HG03280 (cell line): ENCODE data around the gene SMIM14.
A peak's percentile ranks its signal among the peaks of the same experiment; 100 is the strongest.
"Not testable (repeated sequence)": the region's sequence is repeated elsewhere in the genome, so short reads cannot be mapped to it uniquely, and the experiment has no call there.

Experiments used
- ATAC-seq: cut with Tn5 transposase; IDR thresholded peaks from one replicate; pipeline ENCODE4 v1.9.1; 2021; ENCODE audit warnings: mild to moderate bottlenecking, moderate library complexity; ENCODE audit not compliant: unreplicated experiment

SMIM14 gene

DNA sequence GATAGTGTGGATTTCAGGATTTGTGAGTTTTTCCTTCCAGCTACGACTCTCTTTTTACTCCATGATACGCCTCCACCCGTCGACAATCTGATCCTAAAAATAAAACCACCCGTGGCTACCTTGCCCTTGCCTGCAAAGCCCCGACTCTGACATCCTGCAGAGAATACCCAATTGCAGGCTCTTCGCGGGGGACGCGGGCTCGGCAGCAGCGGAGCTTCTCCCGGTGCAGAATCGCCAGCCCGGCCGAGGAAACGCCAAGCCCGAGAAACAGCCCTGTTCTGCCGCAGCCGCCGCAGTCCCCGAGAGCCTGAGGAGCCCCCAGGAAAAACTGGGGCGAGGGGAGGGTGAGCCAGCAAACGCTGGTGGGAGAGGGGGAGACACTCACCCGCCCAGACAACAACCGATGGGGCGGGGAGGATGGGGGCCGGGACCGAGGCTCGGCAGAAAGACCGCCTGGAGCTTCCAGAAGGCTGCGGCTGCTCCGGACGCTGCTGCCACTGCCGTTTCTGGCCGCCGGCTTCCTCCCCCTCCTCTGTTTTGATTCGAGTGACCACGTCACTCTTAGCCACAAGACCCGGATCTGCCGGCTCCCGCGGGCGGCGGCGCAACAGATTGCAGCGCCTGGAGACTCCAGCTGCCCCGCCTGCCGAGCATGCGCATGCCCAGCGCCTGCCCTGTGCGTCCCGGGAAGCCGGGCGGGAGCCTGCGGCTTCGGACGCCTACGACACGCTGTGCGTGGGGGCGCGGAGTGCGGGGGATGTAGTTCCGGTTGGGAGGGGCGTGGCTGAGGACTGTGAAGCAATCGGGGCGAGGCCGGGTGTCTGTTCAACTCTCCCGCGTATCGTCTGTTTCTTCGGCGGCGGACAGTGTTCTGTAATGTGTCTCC lies at the start of gene SMIM14:
Gene SMIM14, minus strand, starts transcription at position 512 of the 886 bp plus-strand sequence. CDS start 33,720 bp downstream, outside the sequence.
- peak; percentile 74 for ATAC-seq

DNA sequence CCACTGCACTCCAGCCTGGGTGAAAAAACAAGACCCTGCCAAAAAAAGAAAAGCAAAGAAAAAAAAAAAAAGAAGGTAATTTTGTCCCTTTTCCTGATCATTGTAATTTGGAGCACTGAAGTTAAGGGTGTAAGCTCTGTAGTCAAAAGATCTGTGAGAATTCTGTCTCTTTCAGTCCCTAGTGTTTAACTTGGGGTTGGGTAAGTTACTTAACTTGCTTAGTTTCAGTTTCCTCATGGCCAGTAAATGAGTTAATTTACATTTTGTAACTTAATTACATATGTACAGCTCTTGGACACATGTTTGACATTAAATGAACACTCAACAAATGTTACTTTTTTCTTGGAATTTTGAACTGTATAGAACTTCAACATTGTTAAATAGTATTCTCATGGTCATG lies 48.3 kb upstream of the SMIM14 start:
- ATAC-seq: no peak

DNA sequence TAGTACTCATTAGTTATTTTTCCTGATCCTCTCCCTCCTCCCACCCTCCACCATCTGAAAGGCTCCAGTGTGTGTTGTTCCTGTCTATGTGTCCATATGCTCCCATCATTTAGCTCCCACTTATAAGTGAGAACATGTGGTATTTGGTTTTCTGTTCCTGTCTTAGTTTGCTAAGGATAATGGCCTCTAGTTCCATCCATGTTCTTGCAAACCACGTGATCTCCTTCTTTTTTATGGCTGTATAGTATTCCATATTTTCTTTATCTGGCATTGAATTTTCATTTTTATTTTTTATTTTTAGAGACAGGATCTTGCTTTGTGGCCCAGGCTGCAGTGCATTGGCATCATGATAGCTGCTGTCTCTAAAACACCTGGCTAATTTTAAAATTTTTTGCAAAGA lies 47.3 kb upstream of the SMIM14 start:
- ATAC-seq: no peak

DNA sequence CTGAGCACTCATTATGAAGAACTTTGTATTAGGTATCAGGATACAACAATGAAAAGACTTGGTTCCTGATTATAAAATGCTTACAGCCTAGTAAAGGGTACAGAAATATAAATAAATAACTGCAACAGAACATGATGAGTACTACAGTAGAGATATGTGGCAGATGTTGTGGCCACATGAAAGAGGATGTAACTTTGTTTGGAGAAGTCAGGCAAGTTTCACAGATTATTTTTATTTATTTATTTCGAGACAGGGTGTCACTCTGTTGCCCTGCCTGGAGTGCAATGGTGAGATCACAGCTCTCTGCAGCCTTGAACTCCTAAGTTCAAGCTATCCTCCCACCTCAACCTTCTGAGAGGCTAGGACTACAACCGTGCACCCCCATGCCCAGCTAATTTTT lies 43.5 kb upstream of the SMIM14 start:
- ATAC-seq: no peak

DNA sequence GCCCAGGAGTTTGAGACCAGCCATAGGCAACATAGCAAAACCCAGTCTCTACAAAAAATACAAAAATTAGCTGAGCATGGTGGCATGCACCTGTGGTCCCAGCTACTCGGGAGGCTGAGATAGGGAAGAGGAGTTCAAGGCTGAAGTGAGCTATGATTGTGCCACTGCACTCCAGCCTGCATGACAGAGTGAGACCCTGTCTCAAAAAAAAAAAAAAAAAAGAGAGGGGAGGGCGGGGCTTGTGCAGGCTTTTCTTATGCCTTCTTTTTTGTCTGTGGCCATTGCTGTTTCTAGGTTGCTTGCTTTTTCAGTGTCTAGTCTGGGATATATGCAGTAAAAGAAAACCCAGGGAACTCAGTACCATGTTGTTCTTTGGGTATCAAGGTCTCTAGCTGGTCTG lies 42.3 kb upstream of the SMIM14 start:
- ATAC-seq: not testable (repeated sequence)

DNA sequence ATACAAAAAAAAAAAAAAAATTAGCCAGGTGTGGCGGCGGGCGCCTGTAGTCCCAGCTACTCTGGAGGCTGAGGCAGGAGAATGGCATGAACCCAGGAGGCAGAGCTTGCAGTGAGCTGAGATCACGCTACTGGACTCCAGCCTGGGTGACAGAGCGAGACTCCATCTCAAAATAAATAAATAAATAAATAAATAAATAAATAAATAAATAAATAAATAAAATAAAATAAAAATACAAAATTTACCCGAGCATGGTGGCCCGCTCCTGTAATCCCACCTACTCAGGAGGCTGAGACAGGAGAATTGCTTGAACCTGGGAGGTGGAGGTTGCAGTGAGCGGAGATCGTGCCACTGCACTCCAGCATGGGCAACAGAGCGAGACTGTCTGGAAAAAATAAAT lies 37.0 kb upstream of the SMIM14 start:
- ATAC-seq: not testable (repeated sequence)

DNA sequence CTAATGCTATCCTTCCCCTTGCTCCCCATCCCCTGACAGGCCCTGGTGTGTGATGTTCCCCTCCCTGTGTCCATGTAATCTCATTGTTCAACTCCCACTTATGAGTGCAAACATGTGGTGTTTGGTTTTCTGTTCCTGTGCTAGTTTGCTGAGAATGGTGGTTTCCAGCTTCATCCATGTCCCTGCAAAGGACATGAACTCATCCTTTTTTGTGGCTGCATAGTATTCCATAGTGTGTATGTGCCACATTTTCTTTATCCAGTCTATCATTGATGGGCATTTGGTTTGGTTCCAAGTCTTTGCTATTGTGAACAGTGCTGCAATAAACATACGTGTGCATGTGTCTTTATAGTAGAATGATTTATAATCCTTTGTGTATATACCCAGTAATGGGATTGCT lies 31.6 kb upstream of the SMIM14 start:
- ATAC-seq: not testable (repeated sequence)

DNA sequence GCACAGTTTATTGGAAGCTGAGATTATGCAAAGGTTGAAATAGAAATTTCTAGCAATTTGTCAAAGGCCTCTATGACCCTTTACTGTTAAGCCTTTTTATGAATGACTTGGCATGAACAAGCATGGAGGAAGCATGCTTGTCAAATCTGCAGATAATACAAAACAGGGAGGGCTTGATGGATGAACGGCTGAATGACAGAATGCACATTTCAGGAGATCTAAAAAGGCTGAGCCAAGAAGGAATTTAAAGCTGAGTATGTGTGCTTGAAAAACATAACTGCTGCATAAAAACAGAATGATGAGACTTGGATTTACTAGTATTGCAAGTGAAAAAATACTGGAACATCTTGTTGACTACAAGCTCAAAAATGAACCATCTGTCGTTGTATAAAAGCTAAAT lies 30.2 kb upstream of the SMIM14 start:
- no peak for ATAC-seq

DNA sequence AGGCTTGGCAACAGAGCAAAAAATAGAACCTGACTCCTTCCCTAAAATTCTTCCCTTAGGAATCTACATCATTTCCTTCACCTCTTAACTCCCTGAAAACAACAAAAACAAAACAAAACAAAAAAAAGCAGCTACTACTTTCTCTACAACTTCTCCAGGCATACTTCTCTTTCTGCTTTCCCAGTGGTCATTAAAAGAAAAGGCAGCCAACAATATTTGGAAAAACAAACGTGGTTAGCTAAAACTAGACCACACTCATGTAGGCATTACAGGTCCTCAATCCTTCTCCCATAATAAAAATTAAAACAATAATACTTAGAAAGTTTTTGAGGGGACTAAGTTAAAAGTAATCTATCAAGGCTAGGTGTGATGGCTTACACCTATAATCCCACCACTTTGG lies 29.0 kb upstream of the SMIM14 start:
- no peak for ATAC-seq

DNA sequence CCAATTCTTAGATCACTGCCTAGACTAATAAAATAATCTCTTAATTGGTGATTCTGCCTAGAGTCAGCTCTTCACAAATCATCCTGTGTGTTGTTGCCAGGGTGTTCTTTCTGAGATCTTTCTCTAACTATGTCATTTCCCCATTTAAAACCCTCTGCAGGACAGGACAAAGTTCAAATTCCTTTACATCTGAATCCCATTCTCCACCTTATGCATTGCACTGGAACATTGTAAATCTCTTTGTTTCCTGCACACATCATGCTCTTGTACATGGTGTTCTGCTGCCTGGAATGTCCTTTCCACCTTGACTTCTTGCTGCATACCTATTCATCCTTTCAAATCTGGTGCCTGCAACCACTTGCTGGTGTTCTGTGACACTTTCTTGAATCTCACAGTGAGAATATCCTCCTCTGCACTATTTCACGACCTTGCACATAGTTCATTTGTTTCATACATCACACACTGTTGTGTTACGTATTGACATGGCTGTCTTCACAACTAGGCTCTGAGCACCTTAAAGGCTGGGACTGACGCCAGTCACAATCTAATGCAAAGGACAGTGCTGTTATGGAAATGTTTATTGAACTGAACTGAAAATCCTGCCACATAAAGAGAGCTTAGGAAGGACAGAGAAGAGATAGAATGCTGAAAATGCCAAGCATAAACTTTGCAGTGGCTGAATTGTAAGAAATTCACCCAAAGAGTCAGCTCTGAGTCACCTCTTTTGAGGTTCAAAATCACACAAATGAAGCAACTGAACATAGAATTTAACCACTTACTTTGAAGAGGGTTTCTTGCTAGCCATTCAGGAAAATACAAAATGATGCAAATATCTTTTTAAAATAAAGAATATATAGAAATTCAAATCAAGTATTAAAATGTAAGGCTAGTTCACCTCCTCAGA lies 26.4 kb upstream of the SMIM14 start:
- ATAC-seq: no peak

DNA sequence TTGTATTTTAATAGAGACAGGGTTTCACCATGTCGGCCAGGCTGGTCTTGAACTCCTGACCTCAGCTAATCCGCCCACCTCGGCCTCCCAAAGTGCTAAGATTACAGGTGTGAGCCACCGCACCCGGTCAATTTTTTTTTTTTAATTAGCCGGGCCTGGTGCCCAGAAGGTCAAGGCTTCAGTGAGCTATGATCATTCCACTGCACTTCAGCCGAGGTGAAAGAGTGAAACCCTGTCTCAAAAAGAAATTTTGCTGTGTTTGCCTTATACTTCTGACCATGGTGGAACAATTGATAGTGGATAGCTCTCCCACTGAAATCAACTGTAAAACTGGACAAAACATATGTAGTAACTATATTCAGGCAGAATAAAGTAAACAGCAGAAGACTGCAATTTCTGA lies 24.0 kb upstream of the SMIM14 start:
- no peak for ATAC-seq

DNA sequence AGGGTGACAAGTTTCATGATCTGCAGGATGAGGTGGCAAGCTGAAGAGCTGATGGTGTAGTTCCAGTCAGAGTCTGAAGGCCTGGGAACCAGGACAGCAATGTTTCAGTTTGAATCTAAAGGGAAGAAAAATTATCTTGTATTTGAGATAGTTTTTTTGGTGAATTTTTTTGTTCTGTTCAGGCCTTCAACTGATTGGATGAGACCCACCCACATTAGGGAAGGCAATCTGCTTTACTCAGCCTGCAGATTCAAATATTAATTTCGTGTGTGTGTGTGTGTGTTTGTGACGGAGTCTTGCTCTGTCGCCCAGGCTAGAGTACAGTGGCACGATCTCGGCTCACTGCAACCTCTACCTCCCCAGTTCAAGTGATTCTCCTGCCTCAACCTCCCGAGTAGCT lies 22.1 kb upstream of the SMIM14 start:
- no peak for ATAC-seq

DNA sequence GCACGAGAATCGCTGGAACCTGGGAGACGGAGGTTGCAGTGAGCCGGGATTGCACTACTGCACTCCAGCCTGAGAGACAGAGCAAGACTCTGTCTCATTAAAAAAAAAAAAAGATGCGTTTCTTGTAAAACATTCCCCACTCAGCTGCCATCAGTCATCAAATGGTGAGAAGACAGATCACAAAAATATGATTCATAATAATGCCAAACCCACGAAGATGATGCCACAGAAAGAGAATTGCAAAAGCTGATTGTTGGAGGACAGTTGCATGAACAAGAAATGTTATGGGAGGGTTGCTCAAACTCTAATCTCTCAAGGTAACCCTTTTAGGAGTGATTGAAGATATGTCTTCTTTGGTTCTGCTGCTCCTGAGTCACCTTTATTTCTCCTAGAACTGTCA lies 21.4 kb upstream of the SMIM14 start:
- no peak for ATAC-seq

DNA sequence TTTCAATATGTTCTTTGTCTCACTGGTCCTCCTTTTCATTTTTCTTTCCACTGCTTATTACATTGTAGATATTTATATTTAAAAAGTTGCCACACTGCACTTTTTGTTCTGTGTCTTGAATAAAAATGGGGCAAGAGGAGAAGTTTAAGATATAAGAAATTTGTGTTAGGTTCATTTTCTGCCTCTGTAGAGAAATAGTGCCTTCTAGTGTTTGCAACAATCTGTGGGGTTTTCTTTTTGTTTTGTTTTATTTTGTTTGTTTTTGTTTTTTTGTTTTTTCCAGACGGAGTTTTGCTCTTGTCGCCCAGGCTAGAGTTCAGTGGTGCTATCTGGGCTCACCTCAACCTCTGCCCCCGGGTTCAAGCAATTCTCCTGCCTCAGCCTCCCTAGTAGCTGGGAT lies 20.1 kb upstream of the SMIM14 start:
- ATAC-seq: no peak

DNA sequence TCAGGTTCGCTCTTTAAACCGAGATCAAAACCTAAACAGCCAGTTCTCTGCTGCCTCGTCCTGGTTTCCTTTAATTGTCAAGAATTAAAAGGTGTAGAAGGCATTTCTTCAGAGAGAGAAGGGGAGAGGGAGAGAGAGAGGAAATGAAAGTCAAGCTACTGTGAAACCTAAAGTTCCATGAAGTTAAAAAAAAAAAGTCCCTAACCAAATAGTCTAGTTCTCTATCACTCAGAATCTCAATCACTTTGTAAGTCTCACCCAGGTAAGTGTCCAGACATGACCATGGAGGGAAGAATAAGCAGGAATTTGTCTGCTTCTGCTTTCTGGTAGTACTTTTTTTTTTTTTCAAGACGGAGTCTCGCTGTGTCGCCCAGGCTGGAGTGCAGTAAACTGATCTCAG lies 18.8 kb upstream of the SMIM14 start:
- peak; percentile 57 for ATAC-seq

DNA sequence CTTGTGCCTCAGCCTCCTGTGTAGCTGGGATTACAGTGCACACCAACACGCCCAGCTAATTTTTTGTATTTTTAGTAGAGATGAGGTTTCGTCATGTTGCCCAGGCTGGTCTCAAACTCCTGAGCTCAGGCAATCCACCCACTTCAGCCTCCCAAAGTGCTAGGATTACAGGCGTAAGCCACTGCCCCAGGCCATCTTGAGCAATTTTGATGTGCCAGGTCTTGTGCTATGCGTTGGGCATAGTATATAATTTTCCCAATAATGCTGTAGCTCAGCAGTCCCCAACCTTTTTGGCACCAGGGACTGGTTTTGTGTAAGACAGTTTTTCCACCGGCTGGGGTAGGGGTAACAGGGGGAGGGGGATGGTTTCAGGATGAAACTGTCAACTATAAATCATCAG lies 18.0 kb upstream of the SMIM14 start:
- ATAC-seq: not testable (repeated sequence)

DNA sequence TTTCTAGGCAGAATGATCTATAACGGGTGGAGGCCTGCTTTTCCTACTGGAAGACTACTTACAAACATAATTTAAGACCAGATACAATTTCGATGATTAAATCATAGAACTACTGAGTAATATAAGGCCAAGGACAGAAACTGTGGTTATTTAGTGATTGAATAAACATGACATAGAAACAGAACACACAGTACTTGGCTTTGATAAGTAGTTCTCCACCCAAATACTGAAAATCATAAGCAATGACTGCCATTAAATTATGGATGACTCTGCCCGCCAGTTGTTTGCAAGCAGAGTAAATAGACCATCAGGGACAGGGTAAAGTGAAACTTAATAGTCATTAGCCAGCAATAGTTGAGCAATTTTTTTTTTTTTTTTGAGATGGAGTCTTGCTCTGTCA lies 17.2 kb upstream of the SMIM14 start:
- ATAC-seq: no peak

DNA sequence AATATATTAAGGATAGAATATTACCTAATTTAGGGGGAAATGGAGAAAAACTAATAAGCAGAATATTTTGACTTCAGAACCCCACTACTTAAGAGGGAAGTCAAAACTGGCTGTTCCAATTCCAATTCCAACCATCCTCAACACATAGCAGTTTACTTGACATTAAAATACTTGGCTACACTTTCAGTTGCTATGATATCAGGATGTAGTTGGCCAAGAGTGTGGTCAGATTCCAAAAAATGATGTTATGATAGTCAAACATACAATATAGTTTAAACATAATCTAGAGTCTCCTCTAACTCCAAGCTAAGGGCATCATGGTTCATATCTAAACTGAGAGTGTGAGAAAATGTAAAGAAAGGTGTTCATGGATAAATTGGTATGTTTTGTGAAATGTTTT lies 16.5 kb upstream of the SMIM14 start:
- ATAC-seq: no peak

DNA sequence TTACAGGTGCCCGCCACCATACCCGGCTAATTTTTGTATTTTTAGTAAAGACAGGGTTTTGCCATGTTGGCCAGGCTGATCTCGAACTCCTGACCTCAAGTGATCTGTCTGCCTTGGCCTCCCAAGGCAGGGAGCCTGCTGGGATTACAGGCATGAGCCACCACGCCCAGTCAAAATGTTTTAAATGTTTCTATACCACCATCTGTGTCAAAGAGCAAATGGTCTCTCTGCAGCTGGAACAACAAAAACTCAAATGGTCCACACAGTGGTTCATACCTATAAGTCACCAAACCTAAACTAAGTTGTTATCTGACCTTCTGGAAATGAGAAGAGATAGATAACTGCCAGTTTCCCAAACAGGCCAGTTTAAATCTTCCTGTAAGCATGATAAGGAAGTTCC lies 12.9 kb upstream of the SMIM14 start:
- not testable (repeated sequence) for ATAC-seq

DNA sequence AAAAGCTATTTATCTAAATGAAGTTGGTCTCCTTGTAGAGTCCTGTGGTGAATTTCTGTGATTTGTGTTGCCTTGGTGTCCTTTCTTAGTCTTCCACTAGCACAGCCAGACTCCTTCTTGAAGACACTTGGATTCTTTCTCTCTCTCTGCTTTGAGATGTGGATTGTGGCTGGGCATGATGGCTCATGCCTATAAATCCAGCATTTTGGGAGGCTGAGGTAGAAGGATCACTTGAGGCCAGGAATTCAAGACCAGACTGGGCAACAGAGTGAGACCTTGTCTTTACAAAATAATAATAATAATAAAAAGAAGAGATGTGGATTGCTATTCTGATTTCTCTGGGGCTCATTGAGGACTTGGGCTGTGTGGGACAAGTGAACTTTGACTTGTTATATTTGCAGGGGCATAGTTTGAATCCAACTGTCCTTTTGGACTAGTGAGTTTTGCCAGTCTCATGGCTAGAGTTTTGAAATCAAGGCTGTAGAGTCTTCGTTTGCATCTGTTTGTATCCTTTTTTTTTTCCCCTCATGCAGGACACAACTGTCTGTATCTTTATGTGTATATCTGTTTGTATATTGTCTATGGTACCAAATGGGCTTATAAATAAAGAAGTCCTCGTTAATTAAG lies 11.1 kb upstream of the SMIM14 start:
- no peak for ATAC-seq

DNA sequence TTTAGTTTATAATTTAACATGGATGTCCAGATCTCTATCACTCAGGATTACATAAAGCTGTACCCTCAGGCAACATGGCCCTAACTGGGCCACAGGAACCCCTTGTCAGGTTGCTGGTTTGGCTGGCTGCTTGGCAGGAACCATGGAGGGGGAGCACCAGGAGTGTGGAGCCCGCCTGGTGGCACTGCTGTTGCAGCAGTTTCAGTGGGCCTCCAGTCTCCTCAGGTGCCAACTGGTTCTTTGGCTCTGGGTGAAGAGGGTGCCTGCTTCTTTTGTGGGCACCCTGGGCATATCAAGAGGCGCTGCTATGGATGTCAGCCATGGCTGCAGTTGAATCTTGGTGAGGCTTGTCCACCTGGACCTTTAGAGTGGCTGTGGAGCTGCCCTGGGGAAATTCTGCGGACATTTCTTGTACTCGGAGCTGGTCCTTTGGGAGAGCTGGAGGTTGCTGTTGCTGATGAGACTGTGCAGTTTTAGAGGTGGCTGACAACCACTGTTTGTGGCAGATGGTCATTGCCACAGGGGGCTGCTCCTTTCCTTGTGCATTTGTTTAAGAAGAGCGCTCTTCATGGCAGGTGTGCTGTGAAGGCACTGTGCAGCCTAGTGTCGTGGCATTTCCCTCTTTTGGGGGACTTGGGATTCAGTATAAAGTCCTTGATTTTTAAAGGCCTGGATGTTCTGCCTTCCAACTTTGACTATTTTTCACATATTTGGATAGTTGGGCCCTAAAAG lies 10.3 kb upstream of the SMIM14 start:
- no peak for ATAC-seq
